HepG2 (cell line): ENCODE data around the gene DNMT3A. TPM values are rescaled to one million over a fixed set of nuclear protein-coding genes. Genes with fewer than 3 reads are reported as not detected.
"Not testable (repeated sequence)": the region's sequence is repeated elsewhere in the genome, so short reads cannot be mapped to it uniquely, and the experiment has no call there.

ENCODE experiments used
- ATAC-seq: fragments of 200-7000 bp; cut with Tn5 transposase; 3 replicates; pipeline ENCODE4 v1.9.1; 2020; ENCODE audit warnings: mild to moderate bottlenecking, moderate library complexity
- BruUV-seq: library from RNA; stranded (reverse); fragments of 400-500 nt; replicated peaks from 2 replicates; lab custom pipeline; 2021; lab: Mats Ljungman, UMichigan
- CTCF ChIA-PET: fragments of 300-600 bp; formaldehyde crosslinking; extraction: SDS; loops from one replicate; lab custom pipeline; 2021; ENCODE audit warnings: low total read pairs, inconsistent platforms, low intra/inter-chr PET ratio; lab: Yijun Ruan, JAX
- POLR2A ChIA-PET: fragments of 350-600 bp; sonication (Branson Sonifier 250); formaldehyde crosslinking; loops from one replicate; lab custom pipeline; 2020; ENCODE audit warnings: antibody characterized with exemption, inconsistent platforms; lab: Yijun Ruan, JAX
- DNase-seq: peaks from one replicate; pipeline ENCODE4 v3.0.0-alpha.2; 2015; ENCODE audit warnings: low spot score
- FAIRE-seq: peaks from 3 replicates; lab custom pipeline; 2011; peaks lifted over from hg19 to GRCh38; lab: Jason Lieb, UNC
- H2AFZ ChIP-seq: one replicate; pipeline ENCODE4 v1.6.1; 2011; ENCODE audit warnings: low read length, inconsistent platforms
- H3K27ac ChIP-seq: fragments of 300-600 bp; 3 replicates; pipeline ENCODE4 v1.8.0; 2011; ENCODE audit warnings: mixed run types, mild to moderate bottlenecking, mixed read lengths, low read length, inconsistent platforms; ENCODE audit not compliant: insufficient read depth; ENCODE audit errors: extremely low read length
- H3K27me3 ChIP-seq, 2 experiments: fragments of 200-600 bp in 1 of 2; 2 replicates in 1 of 2; 3 replicates in 1 of 2; pipeline versions ENCODE4 v1.6.0 to v1.8.0; 2011; ENCODE audit warnings: low read length in 2 of 2, mild to moderate bottlenecking in 2 of 2, moderate library complexity in 2 of 2, inconsistent platforms in 1 of 2; ENCODE audit not compliant: insufficient read depth in 2 of 2, control insufficient read depth in 1 of 2
- H3K36me3 ChIP-seq, 2 experiments: fragments of 200-600 bp in 1 of 2; replicated peaks in 1 of 2; 2 replicates in 1 of 2; 3 replicates in 1 of 2; pipeline versions ENCODE4 v1.5.1 to v1.8.0; 2011; ENCODE audit warnings: low read length in 2 of 2, inconsistent platforms in 1 of 2; ENCODE audit not compliant: insufficient read depth in 2 of 2, control insufficient read depth in 1 of 2
- H3K4me1 ChIP-seq: 2 replicates; pipeline ENCODE4 v1.5.1; 2012; ENCODE audit warnings: low read length, inconsistent platforms; ENCODE audit not compliant: insufficient read depth
- H3K4me2 ChIP-seq: 2 replicates; pipeline ENCODE4 v1.6.0; 2011; ENCODE audit warnings: low read depth, low read length, inconsistent platforms
- H3K4me3 ChIP-seq, 3 experiments: fragments of 200-600 bp in 1 of 3; sonication (generic), shearing (Covaris generic) in 1 of 3; replicated peaks in 1 of 3; 2 replicates each; pipeline ENCODE4 v1.5.1; 2011 to 2016; ENCODE audit warnings: low read length in 3 of 3, inconsistent platforms in 2 of 3, low read depth in 2 of 3, mild to moderate bottlenecking in 2 of 3, control low read depth in 1 of 3, mixed read lengths in 1 of 3; ENCODE audit not compliant: insufficient read depth in 1 of 3
- H3K79me2 ChIP-seq: one replicate; pipeline ENCODE4 v1.6.1; 2011; ENCODE audit warnings: low read length, inconsistent platforms; ENCODE audit not compliant: insufficient read depth
- H3K9ac ChIP-seq: 2 replicates; pipeline ENCODE4 v1.6.0; 2011; ENCODE audit warnings: mild to moderate bottlenecking, low read depth, low read length, inconsistent platforms; ENCODE audit not compliant: insufficient read depth
- H3K9me3 ChIP-seq: 2 replicates; pipeline ENCODE4 v1.5.1; 2012; ENCODE audit warnings: mild to moderate bottlenecking, low read length
- H4K20me1 ChIP-seq: 2 replicates; pipeline ENCODE4 v1.6.0; 2011; ENCODE audit warnings: inconsistent platforms, mild to moderate bottlenecking, low read length, moderate library complexity; ENCODE audit not compliant: insufficient read depth
- CAMTA2 ChIP-seq: sonication (generic); formaldehyde crosslinking; IDR thresholded peaks from 2 replicates; pipeline ENCODE4 v1.4.0; 2020; ENCODE audit warnings: mild to moderate bottlenecking, missing genetic modification reagents, borderline replicate concordance
- HNF4A ChIP-seq: sonication (generic); formaldehyde crosslinking; IDR thresholded peaks from 2 replicates; pipeline ENCODE4 v1.4.0; 2020; ENCODE audit warnings: missing genetic modification reagents
- KLF16 ChIP-seq, 2 experiments: sonication (generic) in 1 of 2; formaldehyde crosslinking in 1 of 2; IDR thresholded peaks; 2 replicates each; pipeline versions ENCODE4 v1.6.1 to v1.8.0; 2016 to 2023; ENCODE audit warnings: missing genetic modification reagents in 2 of 2, missing compliant biosample characterization in 1 of 2
- MEF2D ChIP-seq: sonication (generic); formaldehyde crosslinking; IDR thresholded peaks from 2 replicates; pipeline ENCODE4 v1.5.1; 2020; ENCODE audit warnings: mild to moderate bottlenecking, missing genetic modification reagents
- RNF2 ChIP-seq: fragments of 450-650 bp; conservative IDR thresholded peaks from 2 replicates; pipeline ENCODE4 v1.6.1; 2016; ENCODE audit warnings: low read depth
- TBX3 ChIP-seq: fragments of 450-650 bp; IDR thresholded peaks from 2 replicates; pipeline ENCODE4 v1.6.1; 2017; ENCODE audit warnings: antibody characterized with exemption, mild to moderate bottlenecking, inconsistent platforms, borderline replicate concordance
- ZFP82 ChIP-seq: sonication (generic); formaldehyde crosslinking; IDR thresholded peaks from 2 replicates; pipeline ENCODE4 v1.5.1; 2020; ENCODE audit warnings: mild to moderate bottlenecking, missing genetic modification reagents, borderline replicate concordance
- ZNF10 ChIP-seq: sonication (generic); formaldehyde crosslinking; IDR thresholded peaks from 2 replicates; pipeline ENCODE4 v1.4.0; 2020; ENCODE audit warnings: mild to moderate bottlenecking, low read depth, missing genetic modification reagents, borderline replicate concordance
- WGBS: methylation state at CpG from one replicate; pipeline ENCODE4 v1.1.6; 2017; ENCODE audit warnings: low lambda C conversion rate; 5-methylcytosine and 5-hydroxymethylcytosine counted together
- in situ Hi-C: cut with HindIII; loops from 2 replicates; pipeline ENCODE4 v1.10.0; 2017; ENCODE audit warnings: low pct_unique_long_range_greater_than_20kb; ENCODE audit not compliant: extremely low pct_ligation_motif_present
- intact Hi-C: fragments of 100-400 bp; cut with micrococcal nuclease; formaldehyde crosslinking; loops from one replicate; pipeline ENCODE4 v1.10.0; 2022; ENCODE audit not compliant: unreplicated experiment
- polyA plus RNA-seq, 8 experiments: library from polyadenylated mRNA; depleted of rRNA in 3 of 8; stranded (reverse) in 7 of 8; unstranded in 1 of 8; fragments of >200 nt; fragmentation: Illumina TruSeq in 4 of 8; extraction: Trizol in 4 of 8; gene quantifications; 2 replicates each; pipeline versions ENCODE4 v1.2.1 to v1.2.3, GENCODE V29; 2011 to 2016; ENCODE audit warnings: low read depth in 4 of 8, missing spikeins in 1 of 8, mixed read lengths in 1 of 8; ENCODE audit not compliant: insufficient read depth in 1 of 8
- total RNA-seq, 5 experiments: library from RNA; depleted of rRNA; stranded (reverse); fragments of >200 nt; fragmentation: Illumina TruSeq; extraction: Trizol; gene quantifications; 2 replicates each; pipeline ENCODE4 v1.2.3, GENCODE V29; 2016; ENCODE audit warnings: low read depth in 1 of 5
- TF ChIP-seq, protein P1 (sequence below): IDR thresholded peaks from 2 replicates; pipeline ENCODE4 v1.6.1; 2012; ENCODE audit warnings: inconsistent platforms

The DNMT3A gene
- total and polyA plus RNA-seq, 2 of the 13 experiments (the other 11 are each of a cell fraction or from before 2014, with no cell fraction given): 14.7 to 29.1 TPM

DNA sequence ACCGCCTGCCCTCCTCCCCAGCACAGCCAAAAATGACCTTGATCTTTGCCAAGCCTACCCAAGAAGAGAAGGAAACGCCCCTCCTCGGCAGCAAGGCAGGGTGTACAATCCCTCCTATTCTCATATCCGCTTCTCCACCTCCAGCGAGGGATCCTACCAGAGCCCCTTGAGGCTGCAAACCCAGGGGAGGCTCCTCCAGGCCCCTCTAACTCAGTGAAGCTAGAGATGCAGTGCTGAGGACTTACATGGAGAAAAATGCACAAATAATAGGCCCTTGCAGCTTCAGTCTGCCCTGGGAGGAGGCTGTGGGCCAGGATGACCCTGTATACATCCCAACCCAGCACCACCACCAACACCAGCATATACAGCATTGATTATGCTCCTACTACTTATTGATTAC is 126.5 kb downstream of the DNMT3A start (continued):
- TF ChIP-seq ZNF10 (CRISPR knock-in tag): no peak
- TF ChIP-seq, all 625 proteins: peak for 0

DNA sequence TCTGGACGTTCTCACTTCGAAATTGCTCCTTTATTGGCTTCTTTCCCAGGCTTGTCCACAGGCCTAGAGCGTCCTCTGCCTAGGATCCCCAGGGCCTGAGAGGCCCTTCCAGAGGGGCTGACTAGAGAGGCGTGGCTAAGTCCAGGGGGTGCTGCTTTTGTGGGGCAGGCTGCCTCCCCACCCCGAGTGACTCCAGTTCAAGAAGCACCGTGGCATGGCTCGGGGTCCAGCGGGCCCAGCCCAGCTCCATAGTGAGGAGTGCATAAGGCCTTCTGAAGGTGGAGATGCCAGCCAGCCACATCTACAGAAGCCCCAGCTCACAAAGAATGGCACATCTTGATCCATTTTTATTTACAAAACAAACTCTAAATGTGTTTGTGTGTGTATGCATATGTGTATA is 128.5 kb downstream of the DNMT3A start:
- H4K20me1 ChIP-seq: no peaks in the 10 kb centered on the region
- intact Hi-C loops (no loop called here), in situ Hi-C loops (no loop called here)
- ChIA-PET POLR2A (no interaction called here), CTCF (no interaction called here)
- WGBS: 10% methylated on average over 8 of the region's 8 CpGs
- H3K27ac ChIP-seq: no peak overlapping the region
- FAIRE-seq (no peak), DNase-seq (no peak), ATAC-seq (no peak)
- no peaks in the 10 kb centered on the region for H3K36me3 ChIP-seq
- H2AFZ ChIP-seq: no peak overlapping the region
- TF ChIP-seq RNF2 (no peak), MEF2D (CRISPR knock-in tag) (no peak), CAMTA2 (CRISPR knock-in tag) (no peak), KLF16 (CRISPR knock-in tag; IDR thresholded peaks at IDR 0.05) (no peak), ZFP82 (CRISPR knock-in tag) (no peak), TBX3 (no peak), HNF4A (CRISPR knock-in tag) (no peak)
- TF ChIP-seq, protein P1, sequence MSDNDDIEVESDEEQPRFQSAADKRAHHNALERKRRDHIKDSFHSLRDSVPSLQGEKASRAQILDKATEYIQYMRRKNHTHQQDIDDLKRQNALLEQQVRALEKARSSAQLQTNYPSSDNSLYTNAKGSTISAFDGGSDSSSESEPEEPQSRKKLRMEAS: no peak
- no peak overlapping the region for H3K4me2 ChIP-seq
- peaks cover 2 to 33% of the 10 kb centered on the region in 2 experiments; a peak in 3 of 5 replicates for H3K27me3 ChIP-seq
- no peaks in the 10 kb centered on the region for H3K79me2 ChIP-seq
- no peak overlapping the region for H3K9ac ChIP-seq
- H3K9me3 ChIP-seq: no peaks in the 10 kb centered on the region
- H3K4me1 ChIP-seq: peaks cover 10% of the 10 kb centered on the region
- no peak overlapping the region for H3K4me3 ChIP-seq
- no TSS peak for BruUV-seq

DNA sequence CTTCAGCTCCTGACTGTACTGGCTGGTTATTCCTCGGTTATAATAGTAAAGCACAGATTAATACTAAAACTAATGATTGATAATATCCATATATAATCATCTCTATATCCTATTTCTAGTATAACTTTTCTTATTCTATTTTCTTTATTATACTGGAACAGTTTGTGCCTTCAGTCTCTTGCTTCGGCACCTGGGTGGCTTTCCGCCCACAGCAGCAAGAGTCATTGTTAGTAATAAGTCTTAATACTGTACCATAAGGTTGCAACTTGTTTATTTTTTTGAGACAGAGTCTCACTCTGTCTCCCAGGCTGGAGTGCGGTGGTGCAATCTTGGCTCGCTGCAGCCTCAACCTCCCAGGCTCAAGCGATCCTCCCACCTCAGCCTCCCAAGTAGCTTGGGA is 130.8 kb downstream of the DNMT3A start:
- Histone ChIP-seq H3K27me3 (peaks cover 2 to 33% of the 10 kb centered on the region in 2 experiments; a peak in 4 of 5 replicates), H3K4me1 (peaks cover 10% of the 10 kb centered on the region)
- BruUV-seq, H3K79me2 ChIP-seq, H3K9me3 ChIP-seq, H3K4me2 ChIP-seq, H2AFZ ChIP-seq, ATAC-seq, intact Hi-C loops, H4K20me1 ChIP-seq, H3K9ac ChIP-seq, H3K27ac ChIP-seq, DNase-seq, POLR2A ChIA-PET, H3K4me3 ChIP-seq, CTCF ChIA-PET, in situ Hi-C loops, FAIRE-seq, H3K36me3 ChIP-seq: not testable (repeated sequence)
- WGBS: 78% methylated on average over 6 of the region's 6 CpGs
